Measurements from ENCODE around the gene HTR1D. TPM values are rescaled to one million over a fixed set of nuclear protein-coding genes. Genes with fewer than 3 reads are reported as not detected.

The HTR1D gene
- total RNA-seq, 1 donor, result not detected

- H3K27me3 ChIP-seq (ENCODE audit: insufficient read depth, low read length), result no peaks in the 10 kb centered on the region
- no peak overlapping the region for H3K4me3 ChIP-seq (ENCODE audit: low read length)
- no peaks in the 10 kb centered on the region for H3K9me3 ChIP-seq (ENCODE audit: low read depth, low read length)
- peaks cover 6% of the 10 kb centered on the region for H3K4me1 ChIP-seq (ENCODE audit: insufficient read depth, low read length)
Measured at GRCh38 chr1:23159963-23160877, 57.1 kb downstream of the HTR1D start.

DNA sequence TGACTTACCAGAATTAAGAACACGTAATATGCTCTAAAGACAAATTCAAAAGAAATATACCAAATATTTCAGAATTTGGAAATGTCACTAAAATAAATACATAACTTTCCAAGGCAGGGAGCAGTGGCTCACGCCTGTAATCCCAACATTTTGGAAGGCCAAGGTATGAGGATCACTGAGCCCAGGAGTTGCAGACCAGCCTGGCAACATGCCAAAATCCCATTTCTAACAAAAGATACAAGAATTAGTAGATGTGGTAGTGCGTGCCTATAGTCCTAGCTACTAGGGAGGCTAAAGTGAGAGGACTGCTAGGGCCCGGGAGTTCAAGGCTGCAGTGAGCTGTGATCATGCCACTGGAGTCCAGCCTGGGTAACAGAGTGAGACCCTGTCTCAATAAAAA is 60.4 kb downstream of the HTR1D start:
- no peaks in the 10 kb centered on the region for H3K4me1 ChIP-seq (ENCODE audit: insufficient read depth, low read length)
- H3K4me3 ChIP-seq (ENCODE audit: low read length), result no peak overlapping the region
- no peaks in the 10 kb centered on the region for H3K27me3 ChIP-seq (ENCODE audit: insufficient read depth, low read length)

DNA sequence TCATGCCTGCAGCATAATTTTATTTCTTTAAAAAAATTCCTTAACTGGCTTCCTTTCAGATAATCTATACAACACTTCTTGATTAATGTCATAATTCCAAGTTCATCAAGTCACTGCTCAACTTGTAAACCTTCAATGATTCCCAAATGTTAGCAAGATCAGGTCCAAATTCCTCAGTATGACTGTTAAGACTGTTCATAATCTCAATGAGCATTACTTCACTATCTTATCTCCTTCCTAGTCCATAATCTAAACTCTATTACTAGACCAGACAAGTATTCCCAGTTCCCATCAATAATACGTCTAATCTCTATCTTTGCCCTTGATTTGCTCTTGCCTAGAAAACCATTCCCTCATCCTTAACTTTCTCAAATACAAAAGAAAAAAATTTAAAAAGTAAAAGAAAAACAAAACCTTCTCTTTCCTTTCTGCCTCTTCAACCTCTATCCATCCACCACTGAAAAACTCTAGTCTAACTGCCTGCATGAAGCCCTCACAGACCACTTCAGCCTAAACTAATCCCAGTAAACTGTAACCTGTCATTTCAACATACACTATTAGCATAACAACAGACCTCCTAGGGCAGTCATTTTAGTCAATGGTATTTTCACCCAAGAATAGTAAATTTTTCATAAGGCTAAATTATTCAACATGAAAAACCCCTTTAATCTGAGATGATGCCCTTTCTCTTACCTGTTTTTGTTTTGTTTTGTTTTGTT is 64.2 kb downstream of the HTR1D start:
- Histone ChIP-seq H3K27me3 (ENCODE audit: insufficient read depth, low read length) (no peaks in the 10 kb centered on the region), H3K9me3 (ENCODE audit: low read depth, low read length) (no peaks in the 10 kb centered on the region), H3K4me1 (ENCODE audit: insufficient read depth, low read length) (peaks cover 3% of the 10 kb centered on the region)

More for the DNA sequence above, 60.4 kb downstream of the HTR1D start:
- H3K9me3 ChIP-seq (ENCODE audit: low read depth, low read length), result no peaks in the 10 kb centered on the region

GRCh38 chr1:23150742-23151141 is 66.6 kb downstream of the HTR1D start:
- H3K27me3 ChIP-seq (ENCODE audit: insufficient read depth, low read length), result no peaks in the 10 kb centered on the region
- no peak overlapping the region for H3K4me3 ChIP-seq (ENCODE audit: low read length)
- H3K9me3 ChIP-seq (ENCODE audit: low read depth, low read length), result no peaks in the 10 kb centered on the region
- peaks cover 3% of the 10 kb centered on the region for H3K4me1 ChIP-seq (ENCODE audit: insufficient read depth, low read length)

More for the DNA sequence above, 64.2 kb downstream of the HTR1D start:
- H3K4me3 ChIP-seq (ENCODE audit: low read length), result no peak overlapping the region

GRCh38 chr1:23150125-23150524 is 67.2 kb downstream of the HTR1D start:
- Histone ChIP-seq H3K9me3 (ENCODE audit: low read depth, low read length) (no peaks in the 10 kb centered on the region), H3K27me3 (ENCODE audit: insufficient read depth, low read length) (no peaks in the 10 kb centered on the region), H3K4me3 (ENCODE audit: low read length) (no peak overlapping the region), H3K4me1 (ENCODE audit: insufficient read depth, low read length) (peaks cover 3% of the 10 kb centered on the region)

DNA sequence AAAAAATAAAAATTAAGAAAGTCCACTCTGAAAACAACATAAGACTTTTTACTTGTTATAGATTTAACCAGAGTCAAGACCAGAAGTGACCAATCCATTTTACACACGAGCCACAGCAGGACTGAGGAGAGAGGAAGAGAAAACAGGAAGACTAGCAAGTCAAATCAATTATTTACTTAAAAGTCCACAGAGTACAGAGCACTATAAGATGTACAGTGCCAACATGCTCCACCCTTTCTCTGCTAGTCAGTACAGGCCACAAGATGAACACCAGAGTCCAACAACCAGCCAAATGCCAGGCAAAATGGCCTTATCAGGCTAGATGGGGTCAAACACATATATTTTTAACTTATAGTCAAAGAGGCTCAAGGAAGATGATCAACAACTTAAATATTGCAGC is 68.2 kb downstream of the HTR1D start:
- H3K4me3 ChIP-seq (ENCODE audit: low read length), result no peak overlapping the region

GRCh38 chr1:23148084-23148483 is 69.2 kb downstream of the HTR1D start:
- H3K9me3 ChIP-seq (ENCODE audit: low read depth, low read length), result no peaks in the 10 kb centered on the region
- no peak overlapping the region for H3K4me3 ChIP-seq (ENCODE audit: low read length)
- no peaks in the 10 kb centered on the region for H3K27me3 ChIP-seq (ENCODE audit: insufficient read depth, low read length)
- peaks cover 3% of the 10 kb centered on the region for H3K4me1 ChIP-seq (ENCODE audit: insufficient read depth, low read length)

More for the DNA sequence above, 68.2 kb downstream of the HTR1D start:
- peaks cover 3% of the 10 kb centered on the region for H3K4me1 ChIP-seq (ENCODE audit: insufficient read depth, low read length)
- H3K9me3 ChIP-seq (ENCODE audit: low read depth, low read length), result no peaks in the 10 kb centered on the region
- no peaks in the 10 kb centered on the region for H3K27me3 ChIP-seq (ENCODE audit: insufficient read depth, low read length)

Other genes with a start within 250 kb of the HTR1D start
- not detected for gene LACTBL1, start 244.6 kb downstream of the HTR1D start, total RNA-seq
- not detected for gene TEX46, start 201.7 kb downstream of the HTR1D start, total RNA-seq
- 37.6 TPM for gene KDM1A, start 198.0 kb downstream of the HTR1D start, total RNA-seq
- gene LUZP1, start 48.6 kb downstream of the HTR1D start, total RNA-seq, result 20.1 TPM
- 81.9 TPM for gene HNRNPR, start 126.8 kb upstream of the HTR1D start, total RNA-seq
- 4.5 TPM for gene ZNF436, start 152.3 kb upstream of the HTR1D start, total RNA-seq
- 19.2 TPM for gene TCEA3, start 207.2 kb upstream of the HTR1D start, total RNA-seq